ENCODE data around the gene PRODH2. TPM values are rescaled to one million over a fixed set of nuclear protein-coding genes. Genes with fewer than 3 reads are reported as not detected.
"Not testable (repeated sequence)": the region's sequence is repeated elsewhere in the genome, so short reads cannot be mapped to it uniquely, and the experiment has no call there.

The PRODH2 gene
- total RNA-seq, 4 donors from 2014 or later = 0.13 TPM; not detected in 3

GRCh38 chr19:35843676-35844481 lies 31.2 kb upstream of the PRODH2 start:
- Histone ChIP-seq H3K4me1 (peaks cover 0 to 3% of the 10 kb centered on the region in 2 donors), H3K9me3 (no peaks in the 10 kb centered on the region), H3K27me3 (peaks cover 51 to 56% (median 51%) of the 10 kb centered on the region in 3 donors), H3K36me3 (no peaks in the 10 kb centered on the region), H3K4me3 (no peak overlapping the region), H3K27ac (no peak overlapping the region)
- in situ Hi-C loops (cut with MboI; ENCODE audit: low sequenced_read_pairs in 4 of 4) = no loop called here
- TF ChIP-seq POLR2A (IDR thresholded peaks at IDR 0.05) = no peak
- no peak for TF ChIP-seq CTCF (IDR thresholded peaks at IDR 0.05 in 4 of 5, conservative IDR thresholded peaks at IDR 0.05 in 1 of 5)
- DNase-seq = no peak
- intact Hi-C loops (cut with DNase I; ENCODE audit: low total_unique reads) = no loop called here
- no peak for ATAC-seq

GRCh38 chr19:35842666-35843272 lies 30.1 kb upstream of the PRODH2 start:
- H3K4me3 ChIP-seq = no peak overlapping the region
- TF ChIP-seq CTCF (IDR thresholded peaks at IDR 0.05 in 4 of 5, conservative IDR thresholded peaks at IDR 0.05 in 1 of 5) = no peak
- TF ChIP-seq POLR2A (IDR thresholded peaks at IDR 0.05) = no peak
- intact Hi-C loops (cut with DNase I; ENCODE audit: low total_unique reads) = no loop called here
- in situ Hi-C loops (cut with MboI; ENCODE audit: low sequenced_read_pairs in 4 of 4) = no loop called here
- no peak for DNase-seq
- no peak for ATAC-seq
- H3K27ac ChIP-seq = no peak overlapping the region
- no peaks in the 10 kb centered on the region for H3K9me3 ChIP-seq
- H3K4me1 ChIP-seq = peaks cover 0 to 3% of the 10 kb centered on the region in 2 donors
- H3K27me3 ChIP-seq = peaks cover 40 to 49% (median 45%) of the 10 kb centered on the region in 3 donors
- no peaks in the 10 kb centered on the region for H3K36me3 ChIP-seq

- intact Hi-C loops (cut with DNase I; ENCODE audit: low total_unique reads) (no loop called here), in situ Hi-C loops (cut with MboI; ENCODE audit: low sequenced_read_pairs in 4 of 4) (no loop called here)
- Histone ChIP-seq H3K27me3 (peaks cover 37 to 47% (median 43%) of the 10 kb centered on the region in 3 donors), H3K4me3 (no peak overlapping the region), H3K36me3 (no peaks in the 10 kb centered on the region), H3K27ac (no peak overlapping the region), H3K4me1 (peaks cover 0 to 3% of the 10 kb centered on the region in 2 donors), H3K9me3 (no peaks in the 10 kb centered on the region)
- no peak for TF ChIP-seq POLR2A (IDR thresholded peaks at IDR 0.05)
- no peak for TF ChIP-seq CTCF (IDR thresholded peaks at IDR 0.05 in 4 of 5, conservative IDR thresholded peaks at IDR 0.05 in 1 of 5)
- DNase-seq (no peak), ATAC-seq (no peak)
Measured at GRCh38 chr19:35841961-35842595, 29.4 kb upstream of the PRODH2 start.

- H3K4me1 ChIP-seq; ATAC-seq; H3K4me3 ChIP-seq; H3K27me3 ChIP-seq; in situ Hi-C loops (cut with MboI; ENCODE audit: low sequenced_read_pairs in 4 of 4); DNase-seq; H3K27ac ChIP-seq; H3K9me3 ChIP-seq; intact Hi-C loops (cut with DNase I; ENCODE audit: low total_unique reads); H3K36me3 ChIP-seq: not testable (repeated sequence)
Measured at GRCh38 chr19:35836096-35836495, 23.5 kb upstream of the PRODH2 start.

- H3K27me3 ChIP-seq = peaks cover 0 to 7% (median 4%) of the 10 kb centered on the region in 3 donors
Measured at GRCh38 chr19:35833972-35834371, 21.3 kb upstream of the PRODH2 start.

More at GRCh38 chr19:35833972-35834371, 21.3 kb upstream of the PRODH2 start:
- no peak for DNase-seq
- intact Hi-C loops (cut with DNase I; ENCODE audit: low total_unique reads) (no loop called here), in situ Hi-C loops (cut with MboI; ENCODE audit: low sequenced_read_pairs in 4 of 4) (no loop called here)
- ATAC-seq = no peak
- Histone ChIP-seq H3K4me1 (no peaks in the 10 kb centered on the region), H3K36me3 (no peaks in the 10 kb centered on the region), H3K27ac (no peak overlapping the region), H3K4me3 (no peak overlapping the region), H3K9me3 (no peaks in the 10 kb centered on the region)
- TF ChIP-seq CTCF (IDR thresholded peaks at IDR 0.05 in 4 of 5, conservative IDR thresholded peaks at IDR 0.05 in 1 of 5) = no peak
- no peak for TF ChIP-seq POLR2A (IDR thresholded peaks at IDR 0.05)
